ENCODE data around the gene CLCN2. TPM values are rescaled to one million over a fixed set of nuclear protein-coding genes. Genes with fewer than 3 reads are reported as not detected.

The CLCN2 gene
- total RNA-seq, 1 donor from 2014 or later = 8.4 TPM

DNA sequence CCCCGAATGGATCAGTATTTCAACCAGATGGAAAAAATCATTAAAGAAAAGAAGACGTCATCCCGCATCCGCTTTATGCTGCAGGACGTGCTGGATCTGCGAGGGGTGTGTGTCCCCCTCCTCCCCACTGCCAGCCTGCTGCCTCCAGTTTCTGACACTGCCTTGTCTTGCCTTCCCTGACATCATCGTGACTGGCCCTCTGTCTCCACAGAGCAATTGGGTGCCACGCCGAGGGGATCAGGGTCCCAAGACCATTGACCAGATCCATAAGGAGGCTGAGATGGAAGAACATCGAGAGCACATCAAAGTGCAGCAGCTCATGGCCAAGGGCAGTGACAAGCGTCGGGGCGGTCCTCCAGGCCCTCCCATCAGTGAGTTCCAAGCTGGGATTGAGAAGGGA is 36.1 kb downstream of the CLCN2 start:
- DNase-seq = no peak

DNA sequence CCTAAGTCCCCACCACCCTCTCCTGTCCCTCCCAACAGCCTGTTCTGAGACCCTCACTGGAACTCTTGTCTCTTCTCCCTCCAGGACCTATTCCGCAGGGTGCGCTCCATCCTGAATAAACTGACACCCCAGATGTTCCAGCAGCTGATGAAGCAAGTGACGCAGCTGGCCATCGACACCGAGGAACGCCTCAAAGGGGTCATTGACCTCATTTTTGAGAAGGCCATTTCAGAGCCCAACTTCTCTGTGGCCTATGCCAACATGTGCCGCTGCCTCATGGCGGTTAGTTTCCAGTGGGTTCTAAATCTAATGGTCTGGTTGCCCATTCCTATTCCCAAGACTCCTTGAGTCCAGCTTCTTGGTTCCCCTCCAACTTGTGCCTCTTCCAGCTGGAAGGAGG is 37.7 kb downstream of the CLCN2 start:
- DNase-seq = no peak

DNA sequence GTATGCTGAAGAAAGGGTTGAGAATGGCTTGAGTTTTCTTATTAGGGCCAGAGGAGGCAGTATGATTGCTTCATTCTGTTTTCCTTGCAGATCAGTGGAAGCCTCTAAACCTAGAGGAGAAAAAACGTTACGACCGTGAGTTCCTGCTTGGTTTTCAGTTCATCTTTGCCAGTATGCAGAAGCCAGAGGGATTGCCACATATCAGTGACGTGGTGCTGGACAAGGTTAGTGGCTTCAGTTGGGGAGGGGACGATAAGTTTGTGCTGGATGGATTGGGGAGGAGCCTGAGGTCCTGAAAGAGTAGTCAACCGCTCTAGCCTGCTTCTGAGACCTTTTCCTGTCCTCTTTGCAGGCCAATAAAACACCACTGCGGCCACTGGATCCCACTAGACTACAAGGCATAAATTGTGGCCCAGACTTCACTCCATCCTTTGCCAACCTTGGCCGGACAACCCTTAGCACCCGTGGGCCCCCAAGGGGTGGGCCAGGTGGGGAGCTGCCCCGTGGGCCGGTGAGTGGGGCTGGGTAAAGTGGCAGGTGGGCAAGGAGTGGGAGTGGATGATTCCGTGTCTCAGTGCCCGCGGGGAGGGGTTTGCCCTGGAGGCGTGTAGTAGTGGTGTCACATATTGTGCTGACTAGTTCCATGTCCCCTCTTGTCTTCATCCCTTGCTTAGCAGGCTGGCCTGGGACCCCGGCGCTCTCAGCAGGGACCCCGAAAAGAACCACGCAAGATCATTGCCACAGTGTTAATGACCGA is 38.5 kb downstream of the CLCN2 start:
- no peak for DNase-seq

DNA sequence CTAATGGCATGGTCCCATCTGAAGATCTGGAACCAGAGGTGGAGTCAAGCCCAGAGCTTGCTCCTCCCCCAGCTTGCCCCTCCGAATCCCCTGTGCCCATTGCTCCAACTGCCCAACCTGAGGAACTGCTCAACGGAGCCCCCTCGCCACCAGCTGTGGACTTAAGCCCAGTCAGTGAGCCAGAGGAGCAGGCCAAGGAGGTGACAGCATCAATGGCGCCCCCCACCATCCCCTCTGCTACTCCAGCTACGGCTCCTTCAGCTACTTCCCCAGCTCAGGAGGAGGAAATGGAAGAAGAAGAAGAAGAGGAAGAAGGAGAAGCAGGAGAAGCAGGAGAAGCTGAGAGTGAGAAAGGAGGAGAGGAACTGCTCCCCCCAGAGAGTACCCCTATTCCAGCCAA is 39.7 kb downstream of the CLCN2 start:
- no peak for DNase-seq

DNA sequence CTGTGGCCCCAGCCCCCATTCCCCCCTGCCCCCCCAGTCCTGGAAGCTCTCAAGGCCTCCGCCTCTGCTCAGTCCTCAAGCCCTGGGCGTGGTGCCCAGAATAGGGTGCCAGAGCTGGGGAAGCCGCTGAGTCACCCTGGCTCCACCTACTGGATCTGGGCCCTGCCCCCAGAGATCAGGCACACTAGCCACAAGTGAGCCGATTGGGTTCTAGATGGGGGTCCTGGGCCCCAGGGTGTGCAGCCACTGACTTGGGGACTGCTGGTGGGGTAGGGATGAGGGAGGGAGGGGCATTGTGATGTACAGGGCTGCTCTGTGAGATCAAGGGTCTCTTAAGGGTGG is 41.3 kb downstream of the CLCN2 start:
- DNase-seq = peak; percentile 90

DNA sequence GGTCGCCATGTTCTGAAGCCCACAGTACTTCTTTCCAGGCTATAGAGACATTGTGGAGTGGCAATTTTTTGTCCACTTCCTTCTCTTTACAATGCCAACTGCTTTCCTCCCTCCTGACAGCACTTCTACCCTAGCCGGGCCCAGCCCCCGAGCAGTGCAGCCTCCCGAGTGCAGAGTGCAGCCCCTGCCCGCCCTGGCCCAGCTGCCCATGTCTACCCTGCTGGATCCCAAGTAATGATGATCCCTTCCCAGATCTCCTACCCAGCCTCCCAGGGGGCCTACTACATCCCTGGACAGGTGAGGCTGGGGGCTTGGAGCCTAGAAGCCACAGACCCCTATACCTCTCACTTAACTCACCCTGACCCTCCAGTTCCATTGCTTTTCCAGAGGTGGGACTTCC is 44.2 kb downstream of the CLCN2 start:
- no peak for DNase-seq

DNA sequence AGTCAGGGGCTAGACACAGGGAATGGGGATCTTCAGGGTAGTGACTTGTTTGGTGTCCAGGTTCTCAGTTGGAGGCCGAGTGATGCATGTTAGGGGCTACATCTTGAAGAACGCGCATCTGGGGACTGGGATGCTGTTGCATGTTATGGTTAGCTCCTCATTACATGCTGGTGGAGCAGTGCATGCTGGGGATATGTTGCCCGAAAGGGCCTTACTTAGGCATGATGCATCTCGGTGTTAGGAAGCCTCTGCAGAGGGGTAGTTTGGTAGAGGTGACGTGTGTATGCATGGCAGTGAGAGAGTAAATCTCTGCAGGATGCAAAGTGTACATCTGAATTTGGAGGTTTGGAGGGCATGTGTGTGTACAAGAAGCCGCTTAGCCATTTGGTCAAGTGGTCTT is 44.6 kb downstream of the CLCN2 start:
- no peak for DNase-seq

DNA sequence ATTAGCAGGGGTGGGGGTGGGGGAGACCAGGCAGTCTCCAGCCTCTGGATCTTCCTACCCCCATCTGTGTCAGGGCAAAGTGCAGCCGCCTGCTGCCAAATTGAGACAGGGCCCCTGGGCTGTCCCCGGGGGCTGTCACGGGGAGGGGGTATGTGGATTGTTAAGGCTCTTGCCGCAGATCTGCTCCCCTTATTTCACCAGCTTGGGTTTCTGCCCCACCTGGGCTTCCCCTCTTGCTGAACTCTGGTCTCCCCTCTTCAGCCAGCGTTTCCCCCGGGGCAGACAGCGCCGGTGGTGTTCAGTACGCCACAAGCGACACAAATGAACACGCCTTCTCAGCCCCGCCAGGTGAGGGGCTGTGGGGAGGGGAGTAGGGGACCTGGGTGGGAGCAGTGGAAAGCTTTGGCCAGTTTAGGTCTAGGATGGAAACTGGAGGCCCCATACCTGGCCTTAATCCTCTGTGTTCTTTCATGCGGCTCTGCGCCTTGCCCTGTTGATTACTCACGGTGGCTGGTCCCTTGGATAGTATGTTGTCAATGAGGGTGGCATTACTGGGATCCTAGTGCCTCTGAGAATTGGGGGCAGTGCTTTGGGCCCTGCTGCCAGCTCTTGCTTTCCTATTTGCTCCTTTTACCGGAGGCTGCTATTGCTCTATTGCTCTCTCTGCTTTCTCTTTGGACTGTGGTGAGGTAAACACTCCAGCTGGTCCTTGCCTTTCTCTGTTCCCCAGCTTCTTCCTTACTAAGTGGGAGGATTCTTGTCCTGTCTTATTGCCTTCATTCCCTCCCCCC is 45.3 kb downstream of the CLCN2 start:
- no peak for DNase-seq

DNA sequence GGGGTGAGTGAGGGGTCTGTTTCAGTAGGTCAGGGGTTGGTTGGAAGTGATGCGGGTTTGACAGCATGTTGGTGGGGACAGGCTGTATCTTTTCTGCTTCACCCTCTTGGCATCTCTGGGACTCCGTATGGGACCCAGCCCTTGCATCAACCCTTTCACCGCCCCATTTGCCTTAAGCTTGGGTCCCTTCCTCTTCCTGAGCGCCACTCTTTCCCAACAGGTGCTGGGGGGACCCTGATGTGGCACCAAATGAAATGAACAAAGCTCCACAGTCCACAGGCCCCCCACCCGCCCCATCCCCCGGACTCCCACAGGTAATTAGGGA is 45.9 kb downstream of the CLCN2 start:
- DNase-seq = no peak

DNA sequence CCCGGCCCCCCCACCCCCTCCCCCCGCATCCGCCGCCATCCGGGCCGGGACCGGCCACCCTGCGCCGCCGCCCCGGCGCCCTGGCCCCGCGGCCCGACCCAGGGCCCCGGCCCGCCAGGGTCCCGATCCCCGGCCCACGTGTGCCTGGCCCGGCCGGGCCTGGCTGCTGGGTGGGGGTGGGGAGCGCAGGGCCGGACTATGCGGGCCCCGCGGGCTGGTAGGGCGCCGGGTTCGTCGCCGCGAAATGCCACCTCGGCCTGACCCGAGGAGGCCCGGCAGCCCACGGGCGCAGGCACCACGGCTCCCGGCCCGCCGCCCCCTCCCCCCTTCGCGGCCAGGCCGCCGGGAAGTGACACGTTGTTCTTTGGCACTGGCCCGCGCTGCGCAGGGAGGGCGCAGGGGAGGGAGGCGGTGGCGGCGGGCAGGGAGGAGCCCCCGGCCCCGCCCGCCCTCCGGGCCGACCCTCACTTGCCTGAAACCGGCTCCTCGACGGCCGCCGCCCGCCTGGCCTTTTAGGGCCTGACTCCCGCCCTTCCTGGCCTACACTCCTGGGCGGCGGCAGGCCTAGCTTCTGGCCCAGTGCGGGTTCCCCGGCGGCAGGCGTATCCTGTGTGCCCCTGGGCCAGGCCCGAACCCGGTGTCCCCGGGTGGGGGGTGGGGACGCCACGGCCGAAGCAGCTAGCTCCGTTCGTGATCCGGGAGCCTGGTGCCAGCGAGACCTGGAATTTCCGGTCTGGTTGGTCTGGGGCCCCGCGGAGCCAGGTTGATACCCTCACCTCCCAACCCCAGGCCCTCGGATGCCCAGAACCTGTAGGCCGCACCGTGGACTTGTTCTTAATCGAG is 46.5 kb downstream of the CLCN2 start:
- no peak for DNase-seq

DNA sequence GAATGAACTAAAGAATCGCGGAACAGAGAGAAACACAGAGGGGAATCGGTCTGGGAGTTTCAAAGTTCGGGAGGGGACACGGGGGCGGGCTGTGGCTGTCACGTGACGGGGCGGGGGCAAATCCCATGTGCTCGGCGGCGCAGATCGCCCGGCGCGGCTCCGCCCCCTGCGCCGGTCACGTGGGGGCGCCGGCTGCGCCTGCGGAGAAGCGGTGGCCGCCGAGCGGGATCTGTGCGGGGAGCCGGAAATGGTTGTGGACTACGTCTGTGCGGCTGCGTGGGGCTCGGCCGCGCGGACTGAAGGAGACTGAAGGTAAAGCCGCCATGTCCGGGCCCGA is 47.1 kb downstream of the CLCN2 start, which contains the start of gene EIF4G1:
EIF4G1 (plus strand) TSS at position 244 of the 337 bp plus-strand sequence. CDS start 1,191 bp downstream, outside the sequence.
- peak; percentile 89 for DNase-seq

DNA sequence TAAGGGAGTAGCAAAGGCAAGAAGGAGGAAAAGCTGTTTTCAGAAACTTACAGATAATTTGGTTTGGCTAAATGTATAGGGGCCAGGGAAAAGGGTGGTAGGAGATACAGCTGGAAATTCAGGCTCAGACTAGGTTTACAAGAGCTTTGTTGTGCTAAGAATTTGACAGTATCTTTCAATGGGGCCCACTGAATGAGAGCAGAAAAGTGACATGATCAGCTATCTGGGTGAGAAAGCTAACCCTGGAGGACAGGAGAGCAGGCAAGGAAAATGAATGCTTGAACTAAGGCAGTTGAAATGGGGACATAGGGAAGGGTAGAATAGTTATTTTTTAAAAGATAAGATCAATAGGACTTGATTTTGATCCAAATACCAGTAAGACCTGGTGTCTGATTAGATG is 49.8 kb downstream of the CLCN2 start:
- no peak for DNase-seq

DNA sequence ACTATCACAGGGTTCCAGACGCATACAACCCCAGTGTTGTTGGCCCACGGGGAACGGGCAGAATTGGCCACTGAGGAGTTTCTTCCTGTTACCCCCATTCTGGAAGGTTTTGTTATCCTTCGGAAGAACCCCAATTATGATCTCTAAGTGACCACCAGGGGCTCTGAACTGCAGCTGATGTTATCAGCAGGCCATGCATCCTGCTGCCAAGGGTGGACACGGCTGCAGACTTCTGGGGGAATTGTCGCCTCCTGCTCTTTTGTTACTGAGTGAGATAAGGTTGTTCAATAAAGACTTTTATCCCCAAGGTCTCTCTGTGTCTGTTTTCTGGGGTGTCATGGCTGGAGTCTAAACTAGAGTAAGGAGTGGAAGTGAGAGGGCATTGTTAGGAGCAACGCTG is 52.7 kb downstream of the CLCN2 start:
- no peak for DNase-seq

DNA sequence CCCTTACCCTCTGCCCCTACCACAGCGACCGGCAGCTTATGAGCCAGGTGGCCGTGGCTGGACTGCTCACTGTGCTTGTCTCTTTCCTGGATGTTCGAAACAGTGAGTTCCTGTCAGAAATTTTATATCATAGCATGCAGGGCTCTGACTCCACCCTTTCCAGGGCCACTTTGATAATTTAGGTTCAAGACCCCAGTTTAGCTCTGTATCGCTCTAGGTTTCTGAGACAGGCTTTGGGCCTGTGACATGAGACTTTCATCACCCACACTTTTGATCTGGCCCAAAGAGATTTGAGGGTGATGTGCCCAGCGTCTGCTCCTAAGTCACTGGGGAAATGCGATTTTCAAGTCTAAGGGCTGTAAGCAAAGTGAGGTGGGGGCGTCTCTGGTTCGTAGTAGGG is 53.5 kb downstream of the CLCN2 start:
- no peak for DNase-seq

DNA sequence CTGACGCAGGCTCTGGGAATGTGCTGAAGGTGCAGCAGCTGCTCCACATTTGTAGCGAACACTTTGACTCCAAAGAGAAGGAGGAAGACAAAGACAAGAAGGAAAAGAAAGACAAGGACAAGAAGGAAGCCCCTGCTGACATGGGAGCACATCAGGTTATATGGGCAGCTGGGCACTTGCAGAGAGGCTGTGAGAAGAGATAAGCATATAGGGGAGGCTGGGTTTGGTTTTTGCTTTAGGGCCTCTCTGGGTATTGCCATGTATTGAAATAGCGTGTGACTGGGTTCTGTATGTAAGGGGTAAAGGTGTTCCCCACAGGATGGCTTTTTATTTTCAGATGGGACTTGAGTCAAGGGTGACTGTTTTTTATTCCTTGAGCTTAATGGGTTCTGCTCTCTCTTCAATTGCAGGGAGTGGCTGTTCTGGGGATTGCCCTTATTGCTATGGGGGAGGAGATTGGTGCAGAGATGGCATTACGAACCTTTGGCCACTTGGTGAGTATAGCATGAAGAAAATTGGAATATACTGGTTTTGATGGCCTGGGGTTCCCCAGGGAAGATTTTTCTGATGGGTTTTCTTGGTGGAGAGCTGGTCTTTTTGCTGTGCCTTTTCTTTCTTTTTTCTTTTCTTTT is 54.9 kb downstream of the CLCN2 start:
- DNase-seq = no peak

DNA sequence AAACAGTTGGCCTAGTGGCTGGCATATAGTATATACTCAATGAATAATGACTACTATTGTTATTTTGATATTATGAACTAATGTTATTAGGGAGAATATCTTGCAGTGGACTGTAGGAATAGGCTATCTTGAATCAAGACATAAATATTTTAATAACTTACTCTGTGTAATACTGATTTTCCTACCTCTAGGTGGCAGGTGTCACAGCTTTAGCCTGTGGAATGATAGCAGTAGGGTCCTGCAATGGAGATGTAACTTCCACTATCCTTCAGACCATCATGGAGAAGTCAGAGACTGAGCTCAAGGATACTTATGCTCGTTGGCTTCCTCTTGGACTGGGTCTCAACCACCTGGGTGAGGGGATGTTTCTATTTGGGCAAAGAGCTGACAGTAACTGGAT is 55.8 kb downstream of the CLCN2 start:
- DNase-seq = no peak

DNA sequence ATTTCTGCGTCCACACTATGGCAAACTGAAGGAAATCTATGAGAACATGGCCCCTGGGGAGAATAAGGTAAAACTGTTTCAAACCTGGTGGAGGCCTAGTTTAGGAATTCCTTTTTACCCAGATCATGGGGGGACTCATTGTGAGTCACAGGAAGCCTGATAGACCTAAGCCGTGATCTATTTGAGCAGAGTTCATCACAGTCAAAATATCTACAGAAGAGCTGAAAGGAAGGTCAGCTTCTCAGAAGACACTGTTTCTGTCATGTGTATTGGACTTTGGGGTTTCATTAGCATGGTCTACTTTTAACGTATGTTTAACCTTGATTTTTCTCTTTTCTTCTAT is 61.1 kb downstream of the CLCN2 start:
- no peak for DNase-seq

DNA sequence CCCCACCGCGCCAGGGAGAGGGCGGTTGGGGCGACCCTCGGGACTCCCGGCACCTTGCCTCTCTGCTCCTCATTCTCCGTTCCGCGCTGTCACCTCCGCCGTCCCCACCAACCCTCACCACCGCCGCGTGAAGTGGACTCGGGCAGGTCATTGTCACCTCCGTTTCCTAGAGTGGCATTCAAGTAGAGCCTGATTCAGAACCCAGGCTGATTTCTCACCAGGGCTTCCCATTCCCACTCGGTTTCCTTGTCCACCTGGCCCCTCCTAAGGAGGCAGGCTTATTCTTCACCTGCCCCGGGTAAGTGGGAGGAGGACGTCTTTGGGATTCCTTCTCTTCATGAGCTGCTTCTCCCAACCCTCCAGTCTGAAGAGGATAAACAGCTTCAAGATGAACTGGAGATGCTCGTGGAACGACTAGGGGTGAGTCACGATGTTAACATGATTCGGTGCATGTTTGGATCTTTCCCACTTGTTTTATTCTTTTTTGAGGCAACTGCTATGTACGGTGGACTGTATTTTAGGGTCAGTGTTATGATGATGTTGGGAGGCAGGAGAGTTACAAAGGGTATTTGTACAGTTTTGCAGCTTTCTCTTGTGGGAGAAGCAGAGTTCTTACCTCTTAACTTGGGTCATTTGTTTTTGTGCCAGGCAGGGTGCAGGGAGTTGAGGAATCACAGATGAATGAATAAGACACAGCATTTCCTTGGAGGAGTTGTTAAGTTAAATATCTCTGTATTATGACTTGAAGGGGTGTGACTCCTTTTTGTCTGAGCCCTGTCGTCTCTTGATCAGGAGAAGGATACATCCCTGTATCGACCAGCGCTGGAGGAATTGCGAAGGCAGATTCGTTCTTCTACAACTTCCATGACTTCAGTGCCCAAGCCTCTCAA is 61.7 kb downstream of the CLCN2 start:
- no peak for DNase-seq

DNA sequence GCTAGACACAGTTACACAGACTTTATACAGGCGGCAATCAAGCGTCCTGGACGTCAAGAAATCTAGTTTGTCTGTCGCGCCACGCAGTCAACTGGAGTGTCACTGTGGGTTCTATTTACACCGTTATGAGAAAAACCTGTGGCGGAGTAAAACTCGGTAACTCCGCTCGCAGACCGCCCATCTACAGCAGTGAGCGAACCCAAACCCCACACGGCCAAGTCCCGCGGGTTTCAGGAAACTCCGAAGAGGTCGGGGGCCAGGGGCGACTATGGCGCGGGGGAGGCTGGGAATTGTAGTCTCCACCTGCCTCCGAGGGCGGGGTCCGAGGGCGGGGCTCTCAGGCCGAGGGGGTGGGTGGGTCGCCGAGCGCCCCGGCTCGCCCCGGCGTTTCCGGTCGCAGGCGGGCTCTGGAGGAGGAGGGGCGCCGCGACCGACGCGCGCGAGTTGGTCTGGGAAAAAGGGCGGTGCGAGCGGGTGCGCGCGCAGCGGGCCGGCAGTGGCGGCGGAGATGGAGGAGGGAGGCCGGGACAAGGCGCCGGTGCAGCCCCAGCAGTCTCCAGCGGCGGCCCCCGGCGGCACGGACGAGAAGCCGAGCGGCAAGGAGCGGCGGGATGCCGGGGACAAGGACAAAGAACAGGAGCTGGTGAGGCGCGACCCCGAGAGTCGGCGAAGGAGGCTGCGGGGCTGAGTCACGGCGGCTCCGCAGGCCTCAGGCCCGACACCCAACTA is 62.5 kb downstream of the CLCN2 start, which contains the start of gene PSMD2:
PSMD2 (plus strand) TSS at position 483 of the 729 bp plus-strand sequence; CDS start at position 509, 26 bp downstream.
- peak; percentile 97 for DNase-seq

DNA sequence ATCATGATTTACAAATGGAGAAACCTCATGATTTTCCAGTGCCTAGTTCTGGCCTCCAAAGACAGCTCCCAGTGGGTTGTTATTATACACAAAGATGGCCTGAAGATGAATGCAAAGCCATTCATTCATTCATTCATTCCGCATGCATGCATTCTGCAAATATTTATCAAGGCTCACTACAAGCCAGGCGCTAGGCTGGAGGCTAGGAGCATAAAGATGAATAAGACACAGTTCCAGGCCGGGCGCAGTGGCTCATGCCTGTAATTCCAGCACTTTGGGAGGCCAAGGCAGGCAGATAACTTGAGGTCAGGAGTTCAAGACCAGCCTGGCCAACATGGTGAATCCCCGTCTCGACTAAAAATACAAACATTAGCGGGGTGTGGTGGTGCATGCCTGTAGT is 64.8 kb downstream of the CLCN2 start:
- DNase-seq = no peak
